ENCODE data around the gene SUGCT.

- TF ChIP-seq CTCF (IDR thresholded peaks at IDR 0.05) = no peak
- no peak for TF ChIP-seq POLR2A (IDR thresholded peaks at IDR 0.05)
Measured at GRCh38 chr7:40597517-40597916, 462.7 kb downstream of the SUGCT start.
